NCI-H2227 treated with DMSO at 0.1 percent for 48 hours (cell line): ENCODE measurements around the gene MYL11.
"Not testable (repeated sequence)": the region's sequence is repeated elsewhere in the genome, so short reads cannot be mapped to it uniquely, and the experiment has no call there.

Experiments
- DNase-seq: peaks from one replicate; lab custom pipeline; 2025; lab: John Stamatoyannopoulos, UW

MYL11 gene, protein sequence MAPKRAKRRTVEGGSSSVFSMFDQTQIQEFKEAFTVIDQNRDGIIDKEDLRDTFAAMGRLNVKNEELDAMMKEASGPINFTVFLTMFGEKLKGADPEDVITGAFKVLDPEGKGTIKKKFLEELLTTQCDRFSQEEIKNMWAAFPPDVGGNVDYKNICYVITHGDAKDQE

DNA sequence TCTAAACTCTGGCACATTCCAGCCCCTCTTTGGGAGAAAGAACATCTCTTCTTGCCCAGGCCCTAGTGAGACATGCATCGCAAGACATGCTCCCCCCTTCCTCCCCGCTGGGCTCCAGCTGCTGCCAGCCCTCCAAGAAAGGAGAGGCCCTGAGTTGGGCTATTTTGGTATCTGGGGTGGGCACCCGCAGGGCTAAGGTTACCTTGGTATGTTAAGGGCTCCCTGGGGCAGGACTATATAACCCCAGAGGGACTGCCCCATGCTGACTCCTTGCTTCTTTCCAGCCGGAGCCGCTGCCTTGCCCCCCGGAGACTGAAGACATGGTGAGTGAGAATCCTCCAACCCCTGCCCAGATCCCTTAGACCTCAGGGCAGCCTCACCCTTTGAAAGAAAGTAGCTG lies at the start of gene MYL11:
Gene MYL11, plus strand, starts transcription at position 265 of the 400 bp plus-strand sequence. Its CDS starts 56 bp downstream, at position 321.
- no peak for DNase-seq

DNA sequence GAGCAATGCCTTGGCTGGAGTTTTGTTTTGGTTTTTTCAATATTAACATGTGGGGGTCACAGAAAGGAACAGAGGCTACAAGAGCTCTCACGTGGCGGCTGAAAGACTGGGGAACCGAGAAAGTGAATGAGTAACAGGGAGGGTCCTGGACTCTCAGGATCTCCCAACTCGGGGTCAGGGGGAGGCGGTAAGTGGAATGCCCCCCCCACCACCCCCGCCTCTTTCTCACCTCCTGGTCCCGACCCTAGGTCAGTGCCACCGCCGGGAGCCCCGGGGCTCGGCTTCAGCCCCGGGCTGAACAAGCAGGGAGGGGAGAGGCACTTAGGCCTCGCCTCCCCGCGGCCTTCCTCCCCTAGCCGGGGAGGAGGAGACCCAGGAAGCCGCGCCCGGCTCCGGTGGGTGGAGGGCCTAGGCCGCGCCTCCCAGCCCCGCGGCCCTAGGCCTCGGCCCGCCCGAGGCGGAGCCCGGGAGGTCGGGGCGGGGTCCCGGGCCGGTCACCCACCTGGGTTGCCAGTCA lies 40.1 kb upstream of the MYL11 start:
- not testable (repeated sequence) for DNase-seq

DNA sequence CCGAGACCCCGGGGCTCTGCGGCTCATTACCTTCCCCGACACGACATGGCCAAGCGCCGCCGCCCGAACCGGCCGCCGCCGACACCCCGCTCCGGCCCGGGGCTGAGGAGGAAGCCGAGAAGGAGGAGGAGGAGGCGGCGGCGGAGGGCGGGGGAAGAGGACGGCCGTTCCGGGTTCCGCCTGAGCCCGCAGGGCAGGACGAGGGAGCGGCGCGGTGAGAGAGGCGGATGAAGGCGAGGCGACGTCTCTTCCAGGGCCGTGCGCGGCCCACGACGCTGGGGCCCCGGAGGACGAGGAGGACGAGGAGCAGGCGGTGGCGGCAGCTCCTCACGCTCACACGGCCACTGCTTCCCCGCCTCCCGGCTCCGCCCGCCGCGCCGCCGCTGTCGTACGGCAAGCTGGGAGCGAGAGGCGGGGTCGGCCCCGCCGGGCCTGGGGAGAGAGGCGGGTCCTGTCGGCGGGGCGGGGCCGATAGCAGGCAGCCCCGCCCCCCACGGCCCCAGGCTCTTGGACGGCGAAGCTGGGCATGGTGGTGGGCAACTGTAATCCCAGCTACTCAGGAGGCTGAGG lies 39.5 kb upstream of the MYL11 start:
- DNase-seq = peak; percentile 72

DNA sequence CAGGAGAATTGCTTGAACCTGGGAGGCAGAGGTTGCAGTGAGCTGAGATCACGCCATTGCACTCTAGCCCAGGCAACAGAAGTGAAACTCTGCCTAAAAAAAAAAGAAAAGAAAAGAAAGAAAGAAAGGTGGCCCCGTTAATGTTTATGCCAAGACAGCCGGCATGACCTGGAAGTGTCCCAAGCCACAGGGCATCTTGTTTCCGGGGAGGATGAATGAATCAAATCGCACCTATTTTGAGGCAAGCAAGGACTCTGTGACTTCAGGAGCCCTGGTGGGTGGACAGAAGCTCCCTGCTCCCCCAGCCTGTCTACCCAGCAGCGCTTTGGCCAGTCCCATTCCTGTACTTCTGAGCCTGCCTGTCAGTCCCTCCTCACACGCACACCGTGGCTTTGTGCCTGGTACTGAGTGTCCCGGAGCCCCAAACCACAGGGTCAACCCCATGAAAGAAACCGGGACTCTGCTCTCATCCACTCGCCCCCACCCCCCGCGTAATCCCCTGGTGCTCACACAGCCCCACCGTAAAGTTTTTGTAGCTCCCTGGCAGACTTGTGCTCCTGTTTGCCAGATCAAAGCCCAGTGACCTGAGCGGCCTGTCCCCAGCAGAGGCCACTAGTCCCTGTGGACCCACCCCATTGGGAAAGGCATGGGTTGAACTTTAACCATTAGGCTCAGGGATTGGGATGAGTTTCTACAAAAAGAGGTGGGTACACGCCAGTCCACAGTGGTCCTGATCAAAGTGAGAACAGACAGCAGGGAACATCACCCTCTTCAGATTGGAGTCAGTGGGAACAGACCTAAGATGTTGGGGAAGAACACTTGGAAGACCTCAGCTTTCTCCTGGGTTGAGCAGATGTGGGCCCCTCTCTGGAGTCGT lies 38.8 kb upstream of the MYL11 start:
- no peak for DNase-seq

DNA sequence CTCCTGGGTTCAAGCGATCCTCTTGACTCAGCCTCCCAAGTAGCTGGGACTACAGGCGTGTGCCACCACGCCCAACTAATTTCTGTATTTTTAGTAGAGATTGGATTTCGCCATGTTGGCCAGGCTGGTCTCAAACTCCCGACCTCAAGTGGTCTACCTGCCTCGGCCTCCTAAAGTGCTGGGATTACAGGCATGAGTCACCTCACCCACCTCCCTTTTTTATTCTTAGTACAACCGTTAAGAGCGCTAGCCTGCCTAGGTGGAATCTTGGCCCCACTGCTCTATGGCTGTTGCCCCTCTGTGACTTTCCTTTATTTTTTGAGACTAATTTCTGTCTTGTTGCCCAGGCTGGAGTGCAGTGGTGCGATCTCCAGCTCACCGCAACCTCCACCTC lies 36.6 kb upstream of the MYL11 start:
- DNase-seq = not testable (repeated sequence)

DNA sequence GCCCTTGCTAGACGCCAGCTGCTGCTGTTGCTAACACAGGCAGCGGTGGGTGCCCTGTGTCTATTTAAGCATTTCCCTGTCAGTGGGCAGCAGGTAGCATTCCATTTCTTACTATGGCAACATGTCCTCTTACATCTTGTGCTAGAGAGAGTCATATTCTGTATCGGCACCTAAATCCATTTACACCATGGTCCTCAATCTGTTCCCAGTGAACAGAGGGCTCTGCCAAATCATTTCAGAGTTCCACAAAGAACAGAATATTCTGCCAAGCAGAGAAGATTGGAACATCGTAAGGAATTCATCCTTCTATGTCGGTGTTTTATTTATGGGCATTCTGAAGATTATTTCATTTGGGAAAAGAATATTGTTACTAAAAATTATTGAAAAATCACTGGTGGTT lies 35.9 kb upstream of the MYL11 start:
- DNase-seq = not testable (repeated sequence)

DNA sequence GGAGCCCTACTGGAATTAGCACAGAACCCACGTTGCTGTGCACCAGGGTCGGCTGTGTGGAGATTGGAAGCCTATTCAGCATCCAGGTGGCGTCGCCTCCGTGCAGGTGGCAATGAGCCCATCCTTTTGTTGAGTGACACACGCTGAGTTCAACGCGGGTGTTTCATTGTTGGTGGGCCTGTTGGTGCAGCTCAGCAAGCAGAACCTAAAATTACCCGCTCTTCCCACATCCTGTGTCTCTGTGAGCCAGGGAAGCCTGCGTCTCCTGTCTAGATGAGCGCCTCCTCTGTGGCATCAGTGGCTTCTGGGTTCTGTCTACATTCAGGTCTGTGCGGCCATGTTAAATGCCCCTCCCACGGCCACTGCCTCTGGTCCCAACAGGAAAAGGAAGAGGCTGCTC lies 34.0 kb upstream of the MYL11 start:
- no peak for DNase-seq

DNA sequence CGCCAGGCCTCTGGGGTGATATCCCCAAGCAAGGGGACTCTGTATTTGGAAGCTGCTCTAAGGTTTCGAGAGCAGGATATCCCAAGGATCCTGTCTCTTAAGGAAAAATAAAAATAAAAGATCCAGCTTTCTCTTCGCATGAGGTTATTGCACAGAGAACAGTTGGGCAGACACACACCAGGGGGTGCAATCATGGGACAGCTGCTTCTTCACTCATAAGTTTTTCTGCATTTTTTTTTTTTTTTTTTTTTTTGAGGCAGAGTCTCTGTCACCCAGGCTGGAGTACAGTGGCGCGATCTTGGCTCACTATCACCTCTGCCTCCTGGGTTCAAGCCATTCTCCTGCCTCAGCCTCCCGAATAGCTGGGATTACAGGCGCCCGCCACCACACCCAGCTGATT lies 32.6 kb upstream of the MYL11 start:
- DNase-seq = not testable (repeated sequence)

DNA sequence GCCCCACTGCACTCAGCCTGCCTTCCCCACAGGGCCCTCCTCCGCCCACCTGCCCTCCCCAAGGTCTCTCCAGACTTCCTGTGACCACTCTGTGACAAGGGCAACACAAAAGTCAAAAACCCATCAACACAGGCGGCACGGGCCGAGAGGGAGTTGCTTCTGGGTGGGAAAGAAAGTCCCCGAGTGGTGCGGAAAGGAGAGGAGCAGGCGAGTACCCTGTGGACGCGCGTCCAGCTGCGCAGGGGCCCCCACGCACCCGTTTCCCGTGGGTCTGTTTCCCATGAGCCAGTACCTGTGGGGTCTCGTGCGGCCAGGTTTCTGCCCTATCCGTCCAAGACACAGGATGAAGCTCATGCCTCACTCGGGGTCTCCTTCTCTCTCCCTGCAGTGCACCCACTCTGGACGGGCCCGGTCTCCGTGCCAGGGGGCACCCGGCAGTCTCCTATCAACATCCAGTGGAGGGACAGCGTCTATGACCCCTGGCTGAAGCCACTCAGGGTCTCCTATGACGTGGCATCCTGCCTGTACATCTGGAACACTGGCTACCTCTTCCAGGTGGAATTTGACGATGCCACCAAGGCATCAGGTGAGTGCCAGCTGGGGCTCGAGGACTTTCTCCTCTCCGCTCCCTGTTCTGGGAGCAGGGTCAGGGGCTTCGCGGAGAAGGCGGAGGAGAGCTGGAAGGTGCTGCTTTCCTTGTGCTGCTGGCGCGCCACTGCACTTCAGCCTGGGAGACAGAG lies 31.7 kb upstream of the MYL11 start:
- no peak for DNase-seq

DNA sequence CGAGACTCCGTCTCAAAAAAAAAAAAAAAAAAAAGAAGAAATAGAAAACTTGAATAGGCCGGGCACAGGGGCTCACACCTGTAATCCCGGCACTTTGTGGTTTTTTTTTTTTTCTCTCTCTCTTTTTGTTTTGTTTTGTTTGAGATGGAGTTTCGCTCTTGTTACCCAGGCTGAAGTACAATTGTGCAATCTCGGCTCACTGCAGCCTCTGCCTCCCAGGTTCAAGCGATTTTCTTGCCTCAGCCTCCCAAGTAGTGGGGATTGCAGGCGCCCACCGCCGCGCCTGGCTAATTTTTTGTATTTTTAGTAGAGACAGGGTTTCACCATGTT lies 31.1 kb upstream of the MYL11 start:
- DNase-seq = not testable (repeated sequence)

DNA sequence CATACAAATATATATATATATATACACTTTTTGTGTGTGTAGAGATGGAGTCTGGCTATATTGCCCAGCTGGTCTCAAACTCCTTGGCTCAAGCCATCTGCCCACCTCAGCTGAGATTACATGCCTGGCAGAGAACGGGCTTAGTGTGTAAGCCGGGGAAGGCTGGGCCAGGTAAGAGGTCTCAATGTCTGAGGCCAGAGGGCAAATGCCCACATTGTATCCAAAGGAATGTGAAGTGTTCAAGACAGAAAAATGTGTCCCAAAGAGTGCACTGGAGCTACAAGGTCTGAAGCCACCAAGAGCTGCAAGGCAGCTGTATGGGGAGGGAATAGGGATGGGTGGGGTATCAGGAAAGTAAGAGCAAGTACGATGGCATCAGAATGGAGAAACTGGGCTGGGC lies 28.3 kb upstream of the MYL11 start:
- DNase-seq = no peak

DNA sequence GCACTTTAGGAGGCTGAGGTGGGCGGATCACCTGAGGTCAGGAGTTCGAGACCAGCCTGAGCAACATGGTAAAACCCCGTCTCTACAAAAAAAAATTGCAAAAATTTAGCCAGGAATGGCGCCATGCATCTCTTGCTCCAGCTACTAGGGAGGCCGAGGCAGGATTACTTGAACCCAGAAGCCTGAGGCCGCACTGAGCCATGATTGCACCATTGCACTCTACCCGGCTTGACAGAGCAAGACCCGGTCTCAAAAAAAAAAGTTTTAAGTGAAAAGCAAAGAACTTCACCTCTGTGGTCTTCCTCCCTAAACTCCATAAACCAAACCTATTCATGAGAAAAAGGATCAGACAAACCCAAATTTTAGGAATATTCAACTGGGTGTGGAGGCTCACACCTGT lies 26.5 kb upstream of the MYL11 start:
- no peak for DNase-seq

DNA sequence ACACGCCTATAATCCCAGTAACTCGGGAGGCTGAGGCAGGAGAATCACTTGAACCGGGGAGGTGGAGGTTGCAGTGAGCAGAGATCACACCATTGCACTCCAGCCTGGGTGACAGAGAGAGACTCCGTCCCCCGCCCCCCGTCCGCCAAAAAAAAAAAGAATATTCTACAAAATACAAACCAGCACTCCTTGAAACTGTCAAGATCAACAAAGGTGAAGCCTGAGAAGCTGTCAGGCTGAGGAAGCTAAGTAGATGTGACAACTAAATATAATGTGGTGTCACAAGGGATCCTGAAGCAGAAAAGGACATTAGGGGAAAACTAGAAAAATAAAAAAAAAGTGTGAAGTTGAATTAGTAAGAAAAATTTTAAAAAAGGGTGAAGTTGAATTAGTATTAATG lies 25.7 kb upstream of the MYL11 start:
- no peak for DNase-seq

DNA sequence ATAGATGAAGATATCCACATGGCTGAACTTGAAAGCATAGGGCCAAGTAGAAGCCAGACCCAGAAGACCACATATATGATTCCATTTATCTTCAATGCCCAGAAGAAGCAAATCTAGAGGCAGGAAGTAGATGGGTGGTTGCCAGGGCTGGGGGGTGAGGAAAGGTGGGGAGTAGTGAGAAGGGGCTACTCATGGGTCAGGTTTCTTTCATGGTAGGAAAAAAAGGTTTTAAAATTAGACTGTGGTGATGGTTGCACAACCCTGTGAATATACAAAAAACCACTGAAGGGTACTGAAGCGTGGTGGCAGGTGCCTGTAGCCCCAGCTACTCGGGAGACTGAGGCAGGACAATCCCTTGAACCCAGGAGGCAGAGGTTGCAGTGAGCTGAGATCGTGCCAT lies 24.9 kb upstream of the MYL11 start:
- DNase-seq = no peak

DNA sequence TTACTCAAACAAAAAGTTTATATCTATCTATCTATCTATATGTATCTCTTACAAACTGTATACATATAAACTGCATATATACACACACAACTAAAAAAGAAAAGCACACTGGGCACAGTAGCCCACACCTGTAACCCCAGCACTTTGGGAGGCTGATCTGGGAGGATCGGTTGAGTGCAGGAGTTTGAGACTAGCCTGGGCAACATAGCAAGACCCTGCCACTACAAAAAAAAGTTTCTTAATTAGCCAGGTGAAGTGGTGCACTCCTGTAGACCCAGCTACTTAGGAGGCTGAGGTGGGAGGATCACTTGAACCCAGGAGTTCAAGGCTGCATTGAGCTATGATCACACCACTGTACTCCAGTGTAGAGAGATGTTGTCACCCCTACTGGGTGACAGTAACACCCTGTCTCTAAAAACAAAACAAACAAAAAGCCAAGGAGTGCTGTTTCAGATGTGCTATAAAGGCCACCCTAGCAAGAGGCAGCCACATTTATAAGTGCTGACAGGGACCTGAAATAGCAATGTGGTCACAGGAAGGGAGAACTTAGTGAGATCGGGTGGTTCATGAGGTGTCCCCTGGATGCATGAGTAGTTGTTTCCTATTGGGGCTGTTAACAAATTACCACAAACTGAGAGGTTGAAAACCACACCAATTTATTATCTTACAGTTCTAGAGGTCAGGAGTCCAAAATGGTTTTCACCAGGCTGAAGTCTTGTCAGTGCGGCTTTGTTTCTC lies 24.3 kb upstream of the MYL11 start:
- DNase-seq = no peak

DNA sequence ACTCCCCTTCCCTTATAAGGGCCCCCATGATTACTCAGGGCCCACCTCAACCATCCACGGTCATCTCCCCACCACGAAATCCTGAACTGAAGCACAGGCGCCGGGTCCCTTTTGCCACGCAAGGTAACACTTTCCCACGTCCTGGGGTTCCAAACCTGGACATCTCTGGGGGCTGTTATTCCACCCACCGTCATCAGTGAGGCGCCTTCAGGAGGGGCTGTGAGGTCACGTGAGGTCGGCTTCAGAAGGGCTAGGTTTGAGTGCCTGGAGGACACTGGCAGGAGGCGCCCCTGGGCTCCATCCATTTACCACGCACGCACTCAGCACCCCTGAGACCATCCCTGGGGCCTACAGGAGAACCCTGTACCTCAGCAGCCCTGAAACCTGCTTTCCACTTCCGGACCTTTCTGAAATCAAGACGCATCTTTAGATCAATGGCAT lies 23.6 kb upstream of the MYL11 start:
- DNase-seq = no peak

DNA sequence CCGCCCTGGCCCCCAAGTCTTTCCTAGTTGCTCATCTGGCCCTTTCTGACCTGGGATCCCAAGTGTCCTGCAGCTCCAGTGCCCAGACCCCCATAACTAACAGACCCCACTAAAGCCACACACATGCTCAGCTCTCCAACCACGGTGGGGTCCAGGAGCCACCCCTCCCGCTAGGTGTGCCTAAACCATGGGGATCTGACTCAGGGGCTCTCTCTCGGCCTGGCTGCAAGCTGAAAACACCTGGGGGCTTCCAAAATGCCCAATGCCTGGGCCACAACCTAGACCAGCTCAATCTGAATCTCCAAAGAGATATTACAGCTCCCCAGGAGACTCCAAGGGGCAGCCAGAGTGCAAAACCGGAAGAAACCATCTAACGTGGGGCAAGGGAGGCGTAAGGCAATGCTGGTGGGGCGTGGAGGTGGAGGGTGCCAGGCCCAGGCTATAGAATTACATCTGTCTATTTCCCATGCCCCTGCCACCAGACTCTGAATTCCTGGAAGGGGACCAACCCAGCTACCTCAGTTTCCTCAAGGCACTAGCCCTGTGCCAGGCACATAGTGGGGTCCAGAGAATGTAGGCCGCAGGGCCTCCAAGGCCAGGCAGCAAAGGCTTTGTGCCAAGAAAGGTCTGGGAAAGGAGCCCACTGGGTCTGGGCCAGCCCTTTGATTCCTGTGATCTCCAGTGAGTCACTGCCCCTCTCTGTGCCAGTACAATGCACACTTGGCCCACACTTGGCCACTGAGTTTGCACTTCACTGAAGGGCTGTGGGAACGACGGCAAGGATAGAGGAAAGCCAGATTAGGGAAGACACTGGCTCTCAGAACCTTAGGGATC lies 22.8 kb upstream of the MYL11 start:
- no peak for DNase-seq

DNA sequence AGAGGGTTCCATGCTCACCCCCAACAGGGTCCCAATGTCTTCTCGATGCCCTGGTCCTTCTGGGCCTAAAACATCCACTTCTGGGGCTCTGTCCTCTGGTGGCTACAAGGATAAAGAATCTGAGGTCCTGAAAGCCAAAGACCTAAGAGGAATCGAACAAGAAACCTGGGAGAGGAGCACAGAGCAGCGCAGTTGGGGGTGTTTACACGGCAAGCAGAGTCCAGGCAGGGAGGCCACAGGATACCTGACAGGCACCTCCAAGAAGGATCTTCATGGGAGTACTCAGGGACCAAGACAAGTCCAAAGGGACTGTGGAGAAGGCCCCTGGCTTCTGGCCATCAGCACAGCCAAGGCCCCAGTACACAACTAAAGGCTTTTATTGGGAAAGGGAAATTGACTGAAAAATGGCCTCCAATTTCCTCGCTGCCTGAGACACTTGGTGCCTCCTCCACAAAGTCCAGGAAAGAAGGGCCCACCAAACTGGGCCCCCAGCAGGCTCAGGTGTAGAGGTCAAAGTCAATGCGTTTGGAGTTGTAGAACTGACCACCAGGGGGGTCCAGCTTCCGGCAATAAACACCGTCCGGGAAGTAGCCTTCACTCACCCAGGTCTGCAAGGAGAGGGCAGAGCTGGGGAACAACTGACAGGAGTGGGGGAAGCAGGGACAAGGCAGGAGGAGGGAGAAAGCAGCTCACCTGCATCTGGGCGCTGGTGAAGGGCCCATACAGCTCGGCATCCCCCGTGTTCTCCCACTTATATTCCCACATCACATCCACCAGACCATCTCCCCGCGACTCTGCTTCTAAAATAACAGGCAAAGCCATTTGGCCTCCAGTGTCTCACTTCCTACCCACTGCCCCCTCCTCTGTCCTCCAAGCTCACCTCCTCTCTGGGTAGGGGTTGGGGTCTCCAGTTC lies 21.9 kb upstream of the MYL11 start:
- no peak for DNase-seq

DNA sequence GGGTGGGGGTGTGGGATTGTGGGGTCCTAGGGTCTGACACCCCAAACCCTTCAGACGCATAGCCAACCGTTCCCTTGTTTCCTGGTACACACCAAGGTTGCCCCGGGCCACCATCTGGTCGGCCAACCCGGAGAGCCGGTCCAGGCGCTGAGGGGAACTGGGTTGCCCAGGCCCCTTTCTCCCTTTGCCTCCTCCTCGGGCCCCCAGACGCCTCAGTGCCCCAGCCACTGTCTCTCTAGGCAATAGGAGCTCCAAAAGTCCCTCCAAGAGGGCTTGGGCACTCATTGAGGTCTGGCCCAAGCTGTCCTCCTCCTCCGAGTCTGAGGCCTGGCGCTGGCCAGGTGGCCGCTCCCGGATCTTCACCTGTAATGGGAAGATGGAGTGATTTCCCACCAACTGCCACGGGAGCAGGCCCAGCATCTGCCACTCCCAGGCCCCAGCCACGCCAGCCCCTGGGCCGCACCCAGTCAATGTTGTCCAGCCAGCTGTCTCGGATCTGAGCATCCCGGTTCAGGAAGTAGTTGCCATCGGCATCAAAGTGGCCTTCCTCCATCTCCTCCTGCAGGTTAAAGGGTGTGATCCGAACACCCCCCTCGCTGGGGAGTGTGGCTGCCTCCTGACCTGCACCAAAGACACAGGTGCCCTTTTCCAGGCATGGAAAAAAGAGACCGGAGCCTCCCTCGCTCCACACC lies 21.0 kb upstream of the MYL11 start:
- no peak for DNase-seq
